Osteoblast (primary cell): ENCODE results near the gene MAGT1. TPM values are rescaled to one million over a fixed set of nuclear protein-coding genes. Genes with fewer than 3 reads are reported as not detected.
"Not testable (repeated sequence)": the region's sequence is repeated elsewhere in the genome, so short reads cannot be mapped to it uniquely, and the experiment has no call there.

ENCODE experiments used
- DNase-seq: peaks from one replicate; pipeline ENCODE4 v3.0.0; 2011; ENCODE audit warnings: low spot score, mixed read lengths; ENCODE audit not compliant: insufficient read length; ENCODE audit errors: missing footprints
- H2AFZ ChIP-seq: 2 replicates; pipeline ENCODE4 v1.6.0; 2011; ENCODE audit warnings: mild to moderate bottlenecking, low read length
- H3K27ac ChIP-seq: 2 replicates; pipeline ENCODE4 v1.5.1; 2011; ENCODE audit warnings: mild to moderate bottlenecking, low read depth, low read length, moderate library complexity
- H3K27me3 ChIP-seq: 2 replicates; pipeline ENCODE4 v1.6.0; 2012; ENCODE audit warnings: mild to moderate bottlenecking, control low read depth, inconsistent platforms, low read length, moderate library complexity; ENCODE audit not compliant: insufficient read depth
- H3K36me3 ChIP-seq: 2 replicates; pipeline ENCODE4 v1.5.1; 2011; ENCODE audit warnings: mild to moderate bottlenecking, low read length, control low read depth, moderate library complexity; ENCODE audit not compliant: insufficient read depth
- H3K4me1 ChIP-seq: 2 replicates; pipeline ENCODE4 v1.5.1; 2011; ENCODE audit warnings: mild to moderate bottlenecking, low read length, control low read depth, moderate library complexity; ENCODE audit not compliant: insufficient read depth
- H3K4me2 ChIP-seq: 2 replicates; pipeline ENCODE4 v1.6.0; 2011; ENCODE audit warnings: mild to moderate bottlenecking, low read length; ENCODE audit not compliant: insufficient read depth
- H3K4me3 ChIP-seq: fragments of 200-600 bp; sonication (generic); 3 replicates; pipeline ENCODE4 v1.5.1; 2012; ENCODE audit warnings: mild to moderate bottlenecking, low read length, inconsistent platforms; ENCODE audit not compliant: insufficient read depth
- H3K79me2 ChIP-seq: 2 replicates; pipeline ENCODE4 v1.6.0; 2012; ENCODE audit warnings: mild to moderate bottlenecking, low read length, control low read depth, inconsistent platforms; ENCODE audit not compliant: insufficient read depth
- H3K9me3 ChIP-seq: 2 replicates; pipeline ENCODE4 v1.5.1; 2011; ENCODE audit warnings: low read depth, low read length, control low read depth
- H4K20me1 ChIP-seq: 2 replicates; pipeline ENCODE4 v1.6.0; 2012; ENCODE audit warnings: mild to moderate bottlenecking, low read length, control low read depth; ENCODE audit not compliant: insufficient read depth
- CTCF ChIP-seq: IDR thresholded peaks from 2 replicates; pipeline ENCODE4 v1.5.1; 2011; ENCODE audit warnings: mild to moderate bottlenecking, low read depth, low read length, moderate library complexity; ENCODE audit errors: extremely low read depth
- total RNA-seq: library from RNA; depleted of rRNA; stranded (reverse); fragments of >200 nt; gene quantifications from 2 replicates; pipeline ENCODE4 v1.2.3, GENCODE V29; 2012

Gene MAGT1
- total RNA-seq, 1 donor = 59.7 TPM

GRCh38 chrX:77899081-77899828 lies 4.0 kb upstream of the MAGT1 start, which contains the start of gene COX7B:
Gene COX7B (plus strand): TSS chrX:77899468. CDS start chrX:77899554, 86 bp downstream.
- Histone ChIP-seq H4K20me1 (peaks cover 5% of the 10 kb centered on the region), H3K4me2 (peak within 1 kb of the TSS; percentile 83), H3K27me3 (no peaks in the 10 kb centered on the region), H3K79me2 (peaks cover 39% of the 10 kb centered on the region), H3K36me3 (peaks cover 4% of the 10 kb centered on the region), H3K27ac (peak within 1 kb of the TSS; percentile 51), H2AFZ (peak within 1 kb of the TSS; percentile 56), H3K4me1 (peaks cover 4% of the 10 kb centered on the region), H3K9me3 (no peaks in the 10 kb centered on the region), H3K4me3 (peak within 1 kb of the TSS; percentile 69)
- DNase-seq = peak; percentile 85
- peak; percentile 57 for TF ChIP-seq CTCF

- Histone ChIP-seq H3K9me3 (no peaks in the 10 kb centered on the region), H3K4me3 (peak overlapping the region; percentile 89), H2AFZ (no peak overlapping the region), H3K27ac (no peak overlapping the region), H3K36me3 (no peaks in the 10 kb centered on the region), H3K27me3 (no peaks in the 10 kb centered on the region), H3K79me2 (peaks cover 45% of the 10 kb centered on the region), H3K4me1 (peaks cover 4% of the 10 kb centered on the region), H3K4me2 (peak overlapping the region; percentile 83), H4K20me1 (peaks cover 2% of the 10 kb centered on the region)
- no peak for TF ChIP-seq CTCF
- no peak for DNase-seq
Observed at GRCh38 chrX:77893713-77894112, 1.5 kb downstream of the MAGT1 start.

- DNase-seq = no peak
- Histone ChIP-seq H3K27me3 (no peaks in the 10 kb centered on the region), H3K79me2 (peaks cover 49% of the 10 kb centered on the region), H3K4me2 (no peak overlapping the region), H4K20me1 (peaks cover 2% of the 10 kb centered on the region), H3K4me1 (peaks cover 4% of the 10 kb centered on the region), H3K9me3 (no peaks in the 10 kb centered on the region), H3K4me3 (no peak overlapping the region), H3K36me3 (no peaks in the 10 kb centered on the region), H3K27ac (no peak overlapping the region), H2AFZ (no peak overlapping the region)
- TF ChIP-seq CTCF = no peak
Observed at GRCh38 chrX:77892887-77893286, 2.3 kb downstream of the MAGT1 start.

- H3K27me3 ChIP-seq, H3K27ac ChIP-seq, H4K20me1 ChIP-seq, H3K9me3 ChIP-seq, H3K4me3 ChIP-seq, H2AFZ ChIP-seq, H3K36me3 ChIP-seq, H3K4me1 ChIP-seq, H3K4me2 ChIP-seq, H3K79me2 ChIP-seq, DNase-seq: not testable (repeated sequence)
Observed at GRCh38 chrX:77881418-77881817, 13.8 kb downstream of the MAGT1 start.
